NB4 (cell line): ENCODE results near the gene UQCC3.
"Not testable (repeated sequence)": the region's sequence is repeated elsewhere in the genome, so short reads cannot be mapped to it uniquely, and the experiment has no call there.

Experiments used
- DNase-seq: peaks from one replicate; pipeline ENCODE4 v3.0.0; 2010; ENCODE audit warnings: low read depth
- H3K4me3 ChIP-seq: one replicate; pipeline ENCODE4 v1.5.1; 2011; ENCODE audit warnings: mild to moderate bottlenecking, low read depth, low read length, moderate library complexity
- MYC ChIP-seq: IDR thresholded peaks from 2 replicates; pipeline ENCODE4 v1.6.1; 2011; ENCODE audit warnings: low read depth, low read length
- POLR2A ChIP-seq: IDR thresholded peaks from 2 replicates; pipeline ENCODE4 v1.6.1; 2011; ENCODE audit warnings: mild to moderate bottlenecking; ENCODE audit not compliant: insufficient read length; ENCODE audit errors: extremely low read depth
- TF ChIP-seq, protein P1 (sequence below): IDR thresholded peaks from one replicate; pipeline ENCODE4 v1.5.1; 2012; ENCODE audit warnings: low read depth, low read length
- TF ChIP-seq, protein P2 (sequence below): IDR thresholded peaks from 2 replicates; pipeline ENCODE4 v1.6.1; 2011; ENCODE audit warnings: low read depth, low read length

Gene UQCC3

GRCh38 chr11:62689421-62690183, 18.1 kb downstream of the UQCC3 start, which contains the start of gene LRRN4CL:
Gene LRRN4CL, minus strand, starts transcription at chr11:62689530. Its CDS starts 1,022 bp downstream, at chr11:62688508.
- no peak within 1 kb of the TSS for H3K4me3 ChIP-seq
- TF ChIP-seq POLR2A, result no peak
- no peak for TF ChIP-seq MYC
- TF ChIP-seq, protein P1, sequence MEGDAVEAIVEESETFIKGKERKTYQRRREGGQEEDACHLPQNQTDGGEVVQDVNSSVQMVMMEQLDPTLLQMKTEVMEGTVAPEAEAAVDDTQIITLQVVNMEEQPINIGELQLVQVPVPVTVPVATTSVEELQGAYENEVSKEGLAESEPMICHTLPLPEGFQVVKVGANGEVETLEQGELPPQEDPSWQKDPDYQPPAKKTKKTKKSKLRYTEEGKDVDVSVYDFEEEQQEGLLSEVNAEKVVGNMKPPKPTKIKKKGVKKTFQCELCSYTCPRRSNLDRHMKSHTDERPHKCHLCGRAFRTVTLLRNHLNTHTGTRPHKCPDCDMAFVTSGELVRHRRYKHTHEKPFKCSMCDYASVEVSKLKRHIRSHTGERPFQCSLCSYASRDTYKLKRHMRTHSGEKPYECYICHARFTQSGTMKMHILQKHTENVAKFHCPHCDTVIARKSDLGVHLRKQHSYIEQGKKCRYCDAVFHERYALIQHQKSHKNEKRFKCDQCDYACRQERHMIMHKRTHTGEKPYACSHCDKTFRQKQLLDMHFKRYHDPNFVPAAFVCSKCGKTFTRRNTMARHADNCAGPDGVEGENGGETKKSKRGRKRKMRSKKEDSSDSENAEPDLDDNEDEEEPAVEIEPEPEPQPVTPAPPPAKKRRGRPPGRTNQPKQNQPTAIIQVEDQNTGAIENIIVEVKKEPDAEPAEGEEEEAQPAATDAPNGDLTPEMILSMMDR, result no peak
- DNase-seq, result no peak

GRCh38 chr11:62693624-62694023, 22.2 kb downstream of the UQCC3 start:
- H3K4me3 ChIP-seq, DNase-seq: not testable (repeated sequence)

- H3K4me3 ChIP-seq, result no peak overlapping the region
- DNase-seq, result peak; percentile 85
- TF ChIP-seq, protein P2, sequence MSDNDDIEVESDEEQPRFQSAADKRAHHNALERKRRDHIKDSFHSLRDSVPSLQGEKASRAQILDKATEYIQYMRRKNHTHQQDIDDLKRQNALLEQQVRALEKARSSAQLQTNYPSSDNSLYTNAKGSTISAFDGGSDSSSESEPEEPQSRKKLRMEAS, result no peak
- TF ChIP-seq, protein P1, result peak; percentile 96
- TF ChIP-seq POLR2A, result no peak
- TF ChIP-seq MYC, result no peak
These were observed 23.1 kb downstream of the UQCC3 start for GRCh38 chr11:62694455-62695167.

DNA sequence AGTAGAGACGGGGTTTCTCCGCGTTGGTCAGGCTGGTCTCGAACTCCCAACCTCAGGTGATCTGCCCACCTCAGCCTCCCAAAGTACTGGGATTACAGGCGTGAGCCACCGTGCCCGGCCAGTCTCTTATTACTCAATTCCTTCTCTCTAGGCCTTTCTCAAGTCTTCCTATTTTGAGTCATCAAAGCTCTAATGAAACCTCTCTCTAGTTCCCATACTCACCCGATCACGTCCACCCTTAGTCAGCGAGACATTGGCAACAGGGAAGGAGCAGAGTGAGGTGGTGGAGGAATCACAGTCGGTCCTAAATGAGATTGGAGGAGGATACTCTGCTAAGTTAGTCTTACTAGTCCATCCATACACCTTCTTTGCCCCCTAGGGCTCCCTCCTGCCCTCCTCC, 30.8 kb downstream of the UQCC3 start:
- no peak for DNase-seq
- H3K4me3 ChIP-seq, result no peak overlapping the region
- TF ChIP-seq, protein P1, result no peak
- TF ChIP-seq MYC (no peak), POLR2A (no peak)
- TF ChIP-seq, protein P2, result no peak

- not testable (repeated sequence) for H3K4me3 ChIP-seq, DNase-seq
These were observed 32.4 kb downstream of the UQCC3 start for GRCh38 chr11:62703921-62704320.

GRCh38 chr11:62705413-62705812, 33.9 kb downstream of the UQCC3 start:
- TF ChIP-seq POLR2A (no peak), MYC (no peak)
- TF ChIP-seq, protein P1, result no peak
- TF ChIP-seq, protein P2, result no peak
- peak; percentile 34 for DNase-seq
- H3K4me3 ChIP-seq, result peak overlapping the region; percentile 80
